ENCODE measurements around the gene CLCA1.

DNA sequence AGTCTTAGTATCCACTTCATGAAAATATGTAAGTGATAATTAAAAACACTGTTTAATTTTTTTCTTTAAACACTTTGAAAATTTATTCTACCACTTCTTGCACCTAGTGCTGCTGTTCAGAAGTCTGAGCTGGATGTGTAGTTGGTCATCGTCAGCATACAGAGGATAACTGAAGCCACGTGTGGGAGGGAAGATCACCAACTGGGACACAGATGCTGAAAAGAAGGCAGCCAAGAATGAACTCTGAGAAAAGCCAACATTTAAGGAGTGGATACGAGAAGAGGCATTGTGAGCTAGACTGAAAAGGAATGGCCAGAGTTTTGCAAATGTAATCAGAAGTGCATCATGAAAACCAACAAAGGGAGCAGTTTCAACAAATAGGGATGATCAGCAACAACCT is 53.5 kb downstream of the CLCA1 start:
- TF ChIP-seq CREM (IDR thresholded peaks at IDR 0.05; ENCODE audit: low read depth): no peak
- no peak for TF ChIP-seq SPI1 (IDR thresholded peaks at IDR 0.05; ENCODE audit: borderline replicate concordance, insufficient read depth, low read depth, low read length)
- TF ChIP-seq CREB1 (IDR thresholded peaks at IDR 0.05; ENCODE audit: low read depth): no peak
- TF ChIP-seq, protein P1, sequence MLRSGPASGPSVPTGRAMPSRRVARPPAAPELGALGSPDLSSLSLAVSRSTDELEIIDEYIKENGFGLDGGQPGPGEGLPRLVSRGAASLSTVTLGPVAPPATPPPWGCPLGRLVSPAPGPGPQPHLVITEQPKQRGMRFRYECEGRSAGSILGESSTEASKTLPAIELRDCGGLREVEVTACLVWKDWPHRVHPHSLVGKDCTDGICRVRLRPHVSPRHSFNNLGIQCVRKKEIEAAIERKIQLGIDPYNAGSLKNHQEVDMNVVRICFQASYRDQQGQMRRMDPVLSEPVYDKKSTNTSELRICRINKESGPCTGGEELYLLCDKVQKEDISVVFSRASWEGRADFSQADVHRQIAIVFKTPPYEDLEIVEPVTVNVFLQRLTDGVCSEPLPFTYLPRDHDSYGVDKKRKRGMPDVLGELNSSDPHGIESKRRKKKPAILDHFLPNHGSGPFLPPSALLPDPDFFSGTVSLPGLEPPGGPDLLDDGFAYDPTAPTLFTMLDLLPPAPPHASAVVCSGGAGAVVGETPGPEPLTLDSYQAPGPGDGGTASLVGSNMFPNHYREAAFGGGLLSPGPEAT (IDR thresholded peaks at IDR 0.05; ENCODE audit: low read depth): no peak
- TF ChIP-seq POLR2AphosphoS5 (IDR thresholded peaks at IDR 0.05; ENCODE audit: low read length): no peak
- no peak for TF ChIP-seq BCL11A (IDR thresholded peaks at IDR 0.05; ENCODE audit: low read depth, low read length)

Data from GM12878 (cell line).